Fibroblast of pulmonary artery (primary cell): ENCODE results near the gene TSHZ1.

Experiments used
- DNase-seq: peaks from one replicate; pipeline ENCODE4 v3.0.0-alpha.2; 2010; ENCODE audit warnings: low read depth
- H3K4me3 ChIP-seq: replicated peaks from 2 replicates; pipeline ENCODE4 v1.5.1; 2011; ENCODE audit warnings: low read depth, mild to moderate bottlenecking, control low read depth, low read length, moderate library complexity
- TF ChIP-seq, protein P1 (sequence below): IDR thresholded peaks from 2 replicates; pipeline ENCODE4 v1.5.1; 2011; ENCODE audit warnings: mild to moderate bottlenecking, control low read depth, low read length, inconsistent platforms; ENCODE audit errors: missing control alignments

TSHZ1 gene

GRCh38 chr18:75227535-75228296, 17.1 kb downstream of the TSHZ1 start:
- DNase-seq: no peak
- H3K4me3 ChIP-seq: no peak overlapping the region
- TF ChIP-seq, protein P1, sequence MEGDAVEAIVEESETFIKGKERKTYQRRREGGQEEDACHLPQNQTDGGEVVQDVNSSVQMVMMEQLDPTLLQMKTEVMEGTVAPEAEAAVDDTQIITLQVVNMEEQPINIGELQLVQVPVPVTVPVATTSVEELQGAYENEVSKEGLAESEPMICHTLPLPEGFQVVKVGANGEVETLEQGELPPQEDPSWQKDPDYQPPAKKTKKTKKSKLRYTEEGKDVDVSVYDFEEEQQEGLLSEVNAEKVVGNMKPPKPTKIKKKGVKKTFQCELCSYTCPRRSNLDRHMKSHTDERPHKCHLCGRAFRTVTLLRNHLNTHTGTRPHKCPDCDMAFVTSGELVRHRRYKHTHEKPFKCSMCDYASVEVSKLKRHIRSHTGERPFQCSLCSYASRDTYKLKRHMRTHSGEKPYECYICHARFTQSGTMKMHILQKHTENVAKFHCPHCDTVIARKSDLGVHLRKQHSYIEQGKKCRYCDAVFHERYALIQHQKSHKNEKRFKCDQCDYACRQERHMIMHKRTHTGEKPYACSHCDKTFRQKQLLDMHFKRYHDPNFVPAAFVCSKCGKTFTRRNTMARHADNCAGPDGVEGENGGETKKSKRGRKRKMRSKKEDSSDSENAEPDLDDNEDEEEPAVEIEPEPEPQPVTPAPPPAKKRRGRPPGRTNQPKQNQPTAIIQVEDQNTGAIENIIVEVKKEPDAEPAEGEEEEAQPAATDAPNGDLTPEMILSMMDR: no peak

GRCh38 chr18:75228967-75229366, 18.4 kb downstream of the TSHZ1 start:
- TF ChIP-seq, protein P1: no peak
- DNase-seq: no peak
- H3K4me3 ChIP-seq: no peak overlapping the region

GRCh38 chr18:75229437-75229836, 18.8 kb downstream of the TSHZ1 start:
- TF ChIP-seq, protein P1: no peak
- no peak for DNase-seq
- H3K4me3 ChIP-seq: no peak overlapping the region

- peak; percentile 53 for DNase-seq
- TF ChIP-seq, protein P1: no peak
- no peak overlapping the region for H3K4me3 ChIP-seq
Measured at GRCh38 chr18:75230163-75231052, 19.8 kb downstream of the TSHZ1 start.

DNA sequence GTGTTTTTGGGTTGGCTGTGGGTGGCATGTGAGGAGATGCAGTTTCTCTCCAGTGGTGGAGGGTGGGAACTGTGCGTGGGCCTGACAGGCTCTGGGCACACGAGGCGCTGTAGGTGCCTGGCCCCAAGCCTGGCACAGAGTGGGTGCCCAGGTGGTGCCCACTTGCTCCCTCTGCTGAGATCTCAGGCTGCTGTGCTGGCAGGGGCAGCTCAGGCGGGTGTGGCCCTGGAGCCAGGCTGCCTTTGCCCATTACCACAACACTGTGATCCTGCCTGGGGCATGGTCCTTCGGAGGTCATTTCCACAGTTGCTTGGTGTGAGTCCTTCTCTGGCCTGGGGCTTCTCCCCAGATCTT, 20.4 kb downstream of the TSHZ1 start:
- no peak overlapping the region for H3K4me3 ChIP-seq
- TF ChIP-seq, protein P1: no peak
- no peak for DNase-seq

GRCh38 chr18:75234901-75235300, 24.3 kb downstream of the TSHZ1 start:
- no peak for DNase-seq
- TF ChIP-seq, protein P1: no peak
- no peak overlapping the region for H3K4me3 ChIP-seq
